SK-N-SH (cell line): Measurements from ENCODE around the gene IMPDH2. TPM values are rescaled to one million over a fixed set of nuclear protein-coding genes. Genes with fewer than 3 reads are reported as not detected.

ENCODE experiments used
- CTCF ChIA-PET: fragments of 300-600, 350-600 bp; formaldehyde crosslinking; extraction: SDS; loops from one replicate; lab custom pipeline; 2021; lab: Yijun Ruan, JAX
- POLR2A ChIA-PET: fragments of 350-600 bp; sonication (Branson Sonifier 250); formaldehyde crosslinking; extraction: SDS; loops from one replicate; lab custom pipeline; 2020; ENCODE audit warnings: antibody characterized with exemption, inconsistent platforms; lab: Yijun Ruan, JAX
- DNase-seq: peaks from one replicate; pipeline ENCODE4 v3.0.0; 2012
- H2AFZ ChIP-seq: fragments of 200-600 bp; sonication (generic); 2 replicates; pipeline ENCODE4 v1.8.1; 2016; ENCODE audit warnings: antibody characterized with exemption, mild to moderate bottlenecking, low read depth
- H3F3A ChIP-seq: fragments of 200-600 bp; sonication (generic); replicated peaks from 2 replicates; pipeline ENCODE3; 2016; ENCODE audit warnings: antibody characterized with exemption, mild to moderate bottlenecking; ENCODE audit not compliant: insufficient read depth
- H3K27ac ChIP-seq, 2 experiments: fragments of 200-500 bp in 1 of 2; fragments of 200-600 bp in 1 of 2; sonication (Bioruptor generic) in 1 of 2; sonication (generic), shearing (Covaris generic) in 1 of 2; 2 replicates each; pipeline versions ENCODE4 v1.5.1 to v1.6.1; 2014 to 2016; ENCODE audit warnings: low read depth in 2 of 2, inconsistent platforms in 1 of 2, low read length in 1 of 2, mild to moderate bottlenecking in 1 of 2, mixed read lengths in 1 of 2
- H3K27me3 ChIP-seq: fragments of 200-600 bp; sonication (generic), shearing (Covaris generic); 2 replicates; pipeline ENCODE4 v1.6.1; 2016; ENCODE audit warnings: mixed run types; ENCODE audit not compliant: insufficient read depth
- H3K36me3 ChIP-seq, 2 experiments: fragments of 200-500 bp in 1 of 2; fragments of 200-600 bp in 1 of 2; sonication (Bioruptor generic) in 1 of 2; sonication (generic) in 1 of 2; replicated peaks in 1 of 2; 2 replicates each; pipeline versions ENCODE3 to v1.5.1; 2014 to 2016; ENCODE audit warnings: low read length in 1 of 2, mild to moderate bottlenecking in 1 of 2; ENCODE audit not compliant: insufficient read depth in 2 of 2, control insufficient read depth in 1 of 2
- H3K4me1 ChIP-seq, 2 experiments: fragments of 200-500 bp in 1 of 2; fragments of 200-600 bp in 1 of 2; sonication (Bioruptor generic) in 1 of 2; sonication (generic), shearing (Covaris generic) in 1 of 2; 2 replicates each; pipeline versions ENCODE4 v1.5.1 to v1.6.1; 2014 to 2016; ENCODE audit warnings: low read depth in 1 of 2, low read length in 1 of 2, mixed run types in 1 of 2; ENCODE audit not compliant: insufficient read depth in 2 of 2, control insufficient read depth in 1 of 2
- H3K4me2 ChIP-seq: fragments of 200-600 bp; sonication (generic), shearing (Covaris generic); 2 replicates; pipeline ENCODE4 v1.6.1; 2017; ENCODE audit warnings: mixed run types
- H3K4me3 ChIP-seq, 2 experiments: fragments of 200-500 bp in 1 of 2; fragments of 200-600 bp in 1 of 2; sonication (Bioruptor generic) in 1 of 2; sonication (generic), shearing (Covaris generic) in 1 of 2; 2 replicates each; pipeline versions ENCODE4 v1.5.1 to v1.8.1; 2014 to 2016; ENCODE audit warnings: low read depth in 2 of 2, inconsistent platforms in 1 of 2, low read length in 1 of 2, mild to moderate bottlenecking in 1 of 2, mixed read lengths in 1 of 2, moderate library complexity in 1 of 2
- H3K79me2 ChIP-seq: fragments of 200-600 bp; sonication (generic); 2 replicates; pipeline ENCODE4 v1.8.1; 2017; ENCODE audit warnings: mild to moderate bottlenecking; ENCODE audit not compliant: insufficient read depth
- H3K9ac ChIP-seq: fragments of 200-600 bp; sonication (generic); 2 replicates; pipeline ENCODE4 v1.6.1; 2017; ENCODE audit warnings: mixed run types
- H3K9me2 ChIP-seq: fragments of 200-600 bp; sonication (generic); 2 replicates; pipeline ENCODE4 v1.6.1; 2017; ENCODE audit warnings: mixed run types
- H3K9me3 ChIP-seq: fragments of 200-600 bp; sonication (generic); 2 replicates; pipeline ENCODE4 v1.6.1; 2017; ENCODE audit warnings: mixed run types, mild to moderate bottlenecking, moderate library complexity
- H4K20me1 ChIP-seq: fragments of 200-600 bp; sonication (generic); 2 replicates; pipeline ENCODE4 v1.6.1; 2017; ENCODE audit warnings: mild to moderate bottlenecking, mixed run types; ENCODE audit not compliant: insufficient read depth
- ELF1 ChIP-seq: IDR thresholded peaks from 2 replicates; pipeline ENCODE4 v1.4.0; 2012
- FOSL2 ChIP-seq: IDR thresholded peaks from 2 replicates; pipeline ENCODE4 v1.4.0; 2012; ENCODE audit warnings: low read depth, mild to moderate bottlenecking, moderate library complexity, borderline replicate concordance
- GABPA ChIP-seq: IDR thresholded peaks from 2 replicates; pipeline ENCODE4 v1.4.0; 2012; ENCODE audit warnings: low read depth, mild to moderate bottlenecking
- IRF3 ChIP-seq: fragments of 150-350 bp; IDR thresholded peaks from 2 replicates; pipeline ENCODE4 v1.6.1; 2016; ENCODE audit warnings: mild to moderate bottlenecking, low read depth, low read length
- JUND ChIP-seq: IDR thresholded peaks from 2 replicates; pipeline ENCODE4 v1.4.0; 2012
- MEF2A ChIP-seq: IDR thresholded peaks from 2 replicates; pipeline ENCODE4 v1.4.0; 2012; ENCODE audit warnings: low read depth, borderline replicate concordance
- NRF1 ChIP-seq: IDR thresholded peaks from 2 replicates; pipeline ENCODE4 v1.6.1; 2012; ENCODE audit warnings: low read depth, mild to moderate bottlenecking, low read length
- RAD21 ChIP-seq: IDR thresholded peaks from 2 replicates; pipeline ENCODE4 v1.6.1; 2012; ENCODE audit warnings: mild to moderate bottlenecking, low read length
- REST ChIP-seq: IDR thresholded peaks from 2 replicates; pipeline ENCODE4 v1.6.1; 2012; ENCODE audit warnings: mild to moderate bottlenecking, low read depth, low read length, moderate library complexity
- RFX5 ChIP-seq: IDR thresholded peaks from 2 replicates; pipeline ENCODE4 v1.6.1; 2012; ENCODE audit warnings: mild to moderate bottlenecking, improper control_type of control experiment, low read length
- RXRA ChIP-seq: IDR thresholded peaks from 2 replicates; pipeline ENCODE4 v1.4.0; 2012; ENCODE audit warnings: low read depth, mild to moderate bottlenecking, borderline replicate concordance
- SMC3 ChIP-seq: IDR thresholded peaks from 2 replicates; pipeline ENCODE4 v1.6.1; 2012; ENCODE audit warnings: low read depth, low read length, improper control_type of control experiment
- TAF1 ChIP-seq: IDR thresholded peaks from 2 replicates; pipeline ENCODE4 v1.6.1; 2012; ENCODE audit warnings: low read depth, mild to moderate bottlenecking, low read length, moderate library complexity, borderline replicate concordance
- TEAD4 ChIP-seq: IDR thresholded peaks from 2 replicates; pipeline ENCODE4 v1.4.0; 2012; ENCODE audit warnings: mild to moderate bottlenecking, borderline replicate concordance; ENCODE audit not compliant: insufficient read depth
- USF2 ChIP-seq: fragments of 150-350 bp; IDR thresholded peaks from 2 replicates; pipeline ENCODE4 v1.6.1; 2017; ENCODE audit warnings: antibody characterized with exemption, low read length, low read depth, borderline replicate concordance
- YY1 ChIP-seq: IDR thresholded peaks from 2 replicates; pipeline ENCODE4 v1.4.0; 2012; ENCODE audit warnings: low read depth, mild to moderate bottlenecking
- WGBS: methylation state at CpG from one replicate; pipeline ENCODE4 v1.1.6; 2017; ENCODE audit warnings: low lambda C conversion rate; 5-methylcytosine and 5-hydroxymethylcytosine counted together
- polyA plus RNA-seq, 3 experiments: library from polyadenylated mRNA; depleted of rRNA; stranded (reverse); fragments of >200 nt; gene quantifications; 2 replicates each; pipeline ENCODE4 v1.2.3, GENCODE V29; 2012
- TF ChIP-seq, protein P1 (sequence below): IDR thresholded peaks from 2 replicates; pipeline ENCODE4; 2012

The IMPDH2 gene
- polyA plus RNA-seq, 1 of the 3 experiments (the other 2 are of a cell fraction), result 305 TPM

- ChIA-PET CTCF (interaction anchor here (0.8 to 4.4 kb wide), 13 partner anchors 9 to 325 kb away, joined by 3 to 39 read pairs (median 5); partner anchors contain the start of genes DALRD3, IMPDH2, NDUFAF3 and P4HTM), POLR2A (interaction anchor here (0.8 to 4.4 kb wide), 12 partner anchors 9 to 462 kb away, joined by 3 to 80 read pairs (median 11); partner anchors contain the start of genes DAG1, DALRD3, IMPDH2 and IP6K2)
- TF ChIP-seq SMC3 (peak; percentile 2; the same call in 1 of the 2 replicates), TAF1 (no peak)
- H3K79me2 ChIP-seq, result peaks cover 66% of the 10 kb centered on the region
- no peaks in the 10 kb centered on the region for H3K27me3 ChIP-seq
- peak overlapping the region; percentile 96 to 98 for H3K27ac ChIP-seq
- peak; percentile 92 for DNase-seq
- no peaks in the 10 kb centered on the region for H3K9me3 ChIP-seq
- H3K4me2 ChIP-seq, result peak overlapping the region; percentile 100
- peaks cover 4 to 17% of the 10 kb centered on the region in 2 experiments for H3K36me3 ChIP-seq
- peak overlapping the region; percentile 100 for H3K9ac ChIP-seq
- no peaks in the 10 kb centered on the region for H3K9me2 ChIP-seq
- WGBS, result 16% methylated on average over 29 of the region's 41 CpGs
- H3K4me3 ChIP-seq, result peak overlapping the region; percentile 78 to 97
- H4K20me1 ChIP-seq, result peaks cover 48% of the 10 kb centered on the region
- H2AFZ ChIP-seq, result peak overlapping the region; percentile 84
- peaks cover 3% of the 10 kb centered on the region for H3F3A ChIP-seq
- peaks cover 0 to 18% of the 10 kb centered on the region in 2 experiments; a peak in 2 of 4 replicates for H3K4me1 ChIP-seq
Measured at GRCh38 chr3:49007771-49008528, 21.2 kb downstream of the IMPDH2 start.

GRCh38 chr3:49007068-49007770, 22.0 kb downstream of the IMPDH2 start, which contains the start of gene WDR6:
TSS of gene WDR6 (plus strand) at chr3:49007391. CDS start at chr3:49007432, 41 bp downstream.
- Histone ChIP-seq H2AFZ (peak within 1 kb of the TSS; percentile 84), H3K9me2 (no peaks in the 10 kb centered on the region), H3K4me2 (peak within 1 kb of the TSS; percentile 100), H3K9me3 (no peaks in the 10 kb centered on the region), H3K4me1 (peaks cover 0 to 21% of the 10 kb centered on the region in 2 experiments; a peak in 2 of 4 replicates), H3K27me3 (no peaks in the 10 kb centered on the region), H3K36me3 (peaks cover 4 to 10% of the 10 kb centered on the region in 2 experiments), H4K20me1 (peaks cover 40% of the 10 kb centered on the region), H3K27ac (peak within 1 kb of the TSS; percentile 96 to 98), H3K9ac (peak within 1 kb of the TSS; percentile 100), H3K79me2 (peaks cover 58% of the 10 kb centered on the region), H3K4me3 (peak within 1 kb of the TSS; percentile 78 to 97), H3F3A (peaks cover 3% of the 10 kb centered on the region)
- DNase-seq, result peak; percentile 98
- CTCF ChIA-PET, result interaction anchor here (0.8 to 4.4 kb wide), 11 partner anchors 10 to 324 kb away, joined by 3 to 39 read pairs (median 9); partner anchors contain the start of genes DALRD3, IMPDH2, NDUFAF3 and P4HTM
- under 1% methylated on average over 22 of the region's 65 CpGs for WGBS
- POLR2A ChIA-PET, result interaction anchor here (0.5 to 4.4 kb wide), 17 partner anchors 10 to 463 kb away, joined by 3 to 80 read pairs (median 4); partner anchors contain the start of genes DAG1, DALRD3, IMPDH2 and IP6K2
- TF ChIP-seq FOSL2 (no peak), YY1 (peak; percentile 82), ELF1 (no peak), RXRA (no peak), TAF1 (no peak; the same call in none of the 2 replicates), GABPA (no peak), RFX5 (peak; percentile 80), IRF3 (peak; percentile 69), TEAD4 (no peak), MEF2A (no peak), USF2 (peak; percentile 90), JUND (no peak), NRF1 (no peak), RAD21 (no peak), REST (no peak), SMC3 (no peak)
- TF ChIP-seq, protein P1, sequence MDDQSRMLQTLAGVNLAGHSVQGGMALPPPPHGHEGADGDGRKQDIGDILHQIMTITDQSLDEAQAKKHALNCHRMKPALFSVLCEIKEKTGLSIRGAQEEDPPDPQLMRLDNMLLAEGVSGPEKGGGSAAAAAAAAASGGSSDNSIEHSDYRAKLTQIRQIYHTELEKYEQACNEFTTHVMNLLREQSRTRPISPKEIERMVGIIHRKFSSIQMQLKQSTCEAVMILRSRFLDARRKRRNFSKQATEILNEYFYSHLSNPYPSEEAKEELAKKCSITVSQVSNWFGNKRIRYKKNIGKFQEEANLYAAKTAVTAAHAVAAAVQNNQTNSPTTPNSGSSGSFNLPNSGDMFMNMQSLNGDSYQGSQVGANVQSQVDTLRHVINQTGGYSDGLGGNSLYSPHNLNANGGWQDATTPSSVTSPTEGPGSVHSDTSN, result peak; percentile 95
